IPS DF 19.7 (cell line): Measurements from ENCODE around the gene EPN2.

ENCODE experiments used
- DNase-seq: peaks from one replicate; pipeline ENCODE4 v3.0.0-alpha.2; 2013; ENCODE audit warnings: low read depth, low spot score

The EPN2 gene

GRCh38 chr17:19330271-19330670, 93.1 kb downstream of the EPN2 start:
- no peak for DNase-seq

GRCh38 chr17:19331134-19331533, 94.0 kb downstream of the EPN2 start:
- no peak for DNase-seq

GRCh38 chr17:19331543-19332245, 94.5 kb downstream of the EPN2 start:
- no peak for DNase-seq

GRCh38 chr17:19332371-19333131, 95.4 kb downstream of the EPN2 start:
- no peak for DNase-seq

- DNase-seq, result no peak
Observed at GRCh38 chr17:19333132-19333440, 95.9 kb downstream of the EPN2 start.

GRCh38 chr17:19333736-19334290, 96.6 kb downstream of the EPN2 start:
- DNase-seq, result no peak

- DNase-seq, result no peak
Observed at GRCh38 chr17:19334331-19334730, 97.2 kb downstream of the EPN2 start.

- DNase-seq, result no peak
Observed at GRCh38 chr17:19335951-19336631, 98.9 kb downstream of the EPN2 start.

- no peak for DNase-seq
Observed at GRCh38 chr17:19336938-19337711, 100.0 kb downstream of the EPN2 start.

- DNase-seq, result no peak
Observed at GRCh38 chr17:19337712-19338023, 100.5 kb downstream of the EPN2 start.

GRCh38 chr17:19338031-19338990, 101.1 kb downstream of the EPN2 start:
- no peak for DNase-seq

GRCh38 chr17:19339341-19339815, 102.2 kb downstream of the EPN2 start:
- no peak for DNase-seq

- no peak for DNase-seq
Observed at GRCh38 chr17:19341211-19341631, 104.1 kb downstream of the EPN2 start.

GRCh38 chr17:19341641-19342610, 104.8 kb downstream of the EPN2 start:
- DNase-seq, result no peak

- DNase-seq, result no peak
Observed at GRCh38 chr17:19342611-19343255, 105.6 kb downstream of the EPN2 start.

GRCh38 chr17:19343256-19343630, 106.1 kb downstream of the EPN2 start:
- no peak for DNase-seq

GRCh38 chr17:19343671-19344151, 106.5 kb downstream of the EPN2 start:
- DNase-seq, result no peak

- no peak for DNase-seq
Observed at GRCh38 chr17:19344311-19345066, 107.3 kb downstream of the EPN2 start.
